ENCODE data around the gene TAOK2. TPM values are rescaled to one million over a fixed set of nuclear protein-coding genes. Genes with fewer than 3 reads are reported as not detected.
"Not testable (repeated sequence)": the region's sequence is repeated elsewhere in the genome, so short reads cannot be mapped to it uniquely, and the experiment has no call there.

The TAOK2 gene
- total RNA-seq, 1 donor from 2014 or later, result 66.2 TPM

DNA sequence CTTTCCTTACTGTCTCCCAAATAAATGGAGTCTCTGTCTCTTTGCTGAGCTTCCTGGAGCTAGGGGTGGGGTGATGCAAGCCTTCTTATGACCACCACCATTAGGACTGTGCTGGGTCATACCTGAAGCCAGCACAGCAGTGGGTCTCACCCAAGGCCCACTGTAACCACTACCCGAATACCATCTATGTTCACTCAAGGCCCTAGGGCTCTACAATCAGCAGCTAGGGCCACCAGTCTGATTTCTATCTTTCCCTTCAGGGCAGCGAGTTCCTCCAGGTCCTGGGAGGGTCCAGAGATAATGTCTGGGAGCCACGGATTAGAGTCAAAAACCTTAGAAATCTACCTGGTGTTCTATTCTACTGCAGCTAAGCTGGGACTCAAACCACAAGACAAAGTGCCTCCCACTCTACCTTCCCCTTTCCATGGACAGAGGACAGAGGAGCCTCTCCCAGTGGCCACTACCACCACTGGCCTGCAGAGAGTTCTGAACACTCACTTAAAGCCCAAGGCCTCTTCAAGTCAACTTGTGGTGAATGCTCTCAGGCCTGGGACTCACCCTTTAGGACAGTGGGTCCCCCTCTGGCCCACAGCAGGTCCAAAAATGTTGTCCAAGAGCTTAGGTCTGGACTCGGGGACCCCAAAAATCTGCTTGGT lies 22.7 kb upstream of the TAOK2 start:
- TF ChIP-seq CTCF (IDR thresholded peaks at IDR 0.05), result no peak
- Histone ChIP-seq H3K4me1 (no peaks in the 10 kb centered on the region), H3K4me3 (no peak overlapping the region), H3K27ac (no peak overlapping the region), H3K9me3 (no peaks in the 10 kb centered on the region), H3K27me3 (ENCODE audit: low read depth) (no peaks in the 10 kb centered on the region), H3K36me3 (no peaks in the 10 kb centered on the region)
- ATAC-seq, result no peak
- intact Hi-C loops (cut with DNase I), result no loop called here
- DNase-seq, result no peak

DNA sequence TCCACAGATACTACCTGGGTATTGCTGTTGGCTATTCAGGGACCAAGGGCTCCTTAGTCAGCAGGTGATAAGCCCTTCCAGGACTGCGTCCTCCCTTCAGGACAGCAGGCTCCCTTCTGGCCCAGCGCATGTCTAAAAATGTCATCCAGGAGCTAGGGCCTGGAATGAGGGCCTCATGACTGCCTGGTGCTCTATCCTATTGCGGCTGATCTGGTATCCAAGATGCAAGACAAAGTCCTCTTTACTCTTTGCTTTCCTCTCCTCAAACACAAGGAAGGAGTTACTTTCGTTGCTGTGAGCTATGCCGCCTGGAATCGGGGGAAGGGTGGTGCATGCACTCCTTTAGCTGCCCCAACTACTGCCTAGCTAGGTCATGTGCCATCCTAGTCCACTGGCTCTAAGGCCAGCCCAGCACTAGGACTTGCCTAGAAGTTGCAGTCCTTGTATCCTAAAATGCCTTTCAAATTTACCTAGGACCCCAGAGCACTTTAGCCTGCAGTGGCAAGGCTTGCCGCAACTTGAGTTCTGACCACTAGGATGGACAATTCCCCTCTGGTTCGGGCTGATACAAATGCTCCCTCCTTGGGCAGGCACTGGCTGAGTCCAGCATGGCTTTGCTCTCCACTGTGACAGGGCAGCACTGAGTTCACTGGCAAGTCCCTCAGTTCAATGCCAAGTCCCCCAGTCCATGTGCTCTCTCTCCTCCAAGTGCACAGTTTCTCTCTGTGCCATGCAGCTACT lies 21.9 kb upstream of the TAOK2 start:
- intact Hi-C loops (cut with DNase I), result no loop called here
- Histone ChIP-seq H3K27ac (no peak overlapping the region), H3K27me3 (ENCODE audit: low read depth) (no peaks in the 10 kb centered on the region), H3K4me1 (no peaks in the 10 kb centered on the region), H3K36me3 (no peaks in the 10 kb centered on the region), H3K4me3 (no peak overlapping the region), H3K9me3 (no peaks in the 10 kb centered on the region)
- no peak for TF ChIP-seq CTCF (IDR thresholded peaks at IDR 0.05)
- ATAC-seq, result no peak
- no peak for DNase-seq

- no peak for ATAC-seq
- no peaks in the 10 kb centered on the region for H3K36me3 ChIP-seq
- intact Hi-C loops (cut with DNase I), result no loop called here
- H3K27me3 ChIP-seq (ENCODE audit: low read depth), result no peaks in the 10 kb centered on the region
- no peaks in the 10 kb centered on the region for H3K9me3 ChIP-seq
- H3K4me1 ChIP-seq, result peaks cover 18% of the 10 kb centered on the region
- no peak overlapping the region for H3K4me3 ChIP-seq
- H3K27ac ChIP-seq, result no peak overlapping the region
- no peak for DNase-seq
- no peak for TF ChIP-seq CTCF (IDR thresholded peaks at IDR 0.05)
Measured at GRCh38 chr16:29958756-29959155, 14.9 kb upstream of the TAOK2 start.

GRCh38 chr16:29959293-29959692 lies 14.4 kb upstream of the TAOK2 start:
- Histone ChIP-seq H3K4me3 (no peak overlapping the region), H3K9me3 (no peaks in the 10 kb centered on the region), H3K4me1 (peaks cover 18% of the 10 kb centered on the region), H3K36me3 (no peaks in the 10 kb centered on the region), H3K27me3 (ENCODE audit: low read depth) (no peaks in the 10 kb centered on the region), H3K27ac (no peak overlapping the region)
- TF ChIP-seq CTCF (IDR thresholded peaks at IDR 0.05), result no peak
- intact Hi-C loops (cut with DNase I), result no loop called here
- ATAC-seq (no peak), DNase-seq (no peak)

DNA sequence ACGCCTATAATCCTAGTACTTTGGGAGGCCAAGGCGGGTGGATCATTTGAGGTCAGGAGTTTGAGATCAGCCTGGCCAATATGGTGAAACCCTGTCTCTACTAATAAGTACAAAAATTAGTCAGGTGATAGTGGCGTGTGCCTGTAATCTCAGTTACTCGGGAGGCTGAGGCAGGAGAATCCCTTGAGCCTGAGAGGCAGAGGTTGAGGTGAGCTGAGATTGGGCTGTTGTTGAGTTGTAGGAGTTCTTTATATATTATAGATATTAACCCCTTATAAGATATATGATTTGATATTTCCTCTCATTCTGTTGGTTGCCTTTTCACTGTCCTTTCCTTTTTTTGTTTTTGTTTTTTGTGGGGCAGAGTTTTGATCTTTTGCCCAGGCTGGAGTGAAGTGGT lies 13.8 kb upstream of the TAOK2 start:
- intact Hi-C loops (cut with DNase I); H3K4me3 ChIP-seq; ATAC-seq; H3K36me3 ChIP-seq; DNase-seq; H3K9me3 ChIP-seq; H3K27me3 ChIP-seq (ENCODE audit: low read depth); H3K27ac ChIP-seq: not testable (repeated sequence)
- peaks cover 18% of the 10 kb centered on the region for H3K4me1 ChIP-seq

GRCh38 chr16:29961127-29961478 lies 12.6 kb upstream of the TAOK2 start:
- intact Hi-C loops (cut with DNase I), result no loop called here
- DNase-seq (no peak), ATAC-seq (no peak)
- Histone ChIP-seq H3K27me3 (ENCODE audit: low read depth) (no peaks in the 10 kb centered on the region), H3K36me3 (no peaks in the 10 kb centered on the region), H3K27ac (peak overlapping the region; percentile 90), H3K9me3 (no peaks in the 10 kb centered on the region), H3K4me1 (peaks cover 18% of the 10 kb centered on the region), H3K4me3 (peak overlapping the region; percentile 64)
- TF ChIP-seq CTCF (IDR thresholded peaks at IDR 0.05), result no peak
